HG03432 (cell line): ENCODE data around the gene RCOR3.
"Not testable (repeated sequence)": the region's sequence is repeated elsewhere in the genome, so short reads cannot be mapped to it uniquely, and the experiment has no call there.

Experiments
- ATAC-seq: cut with Tn5 transposase; IDR thresholded peaks from one replicate; pipeline ENCODE4 v1.9.1; 2021; ENCODE audit warnings: mild to moderate bottlenecking, moderate library complexity; ENCODE audit not compliant: unreplicated experiment

RCOR3 gene

GRCh38 chr1:211259638-211260126 lies 516 bp downstream of the RCOR3 start:
- ATAC-seq, result peak; percentile 14

DNA sequence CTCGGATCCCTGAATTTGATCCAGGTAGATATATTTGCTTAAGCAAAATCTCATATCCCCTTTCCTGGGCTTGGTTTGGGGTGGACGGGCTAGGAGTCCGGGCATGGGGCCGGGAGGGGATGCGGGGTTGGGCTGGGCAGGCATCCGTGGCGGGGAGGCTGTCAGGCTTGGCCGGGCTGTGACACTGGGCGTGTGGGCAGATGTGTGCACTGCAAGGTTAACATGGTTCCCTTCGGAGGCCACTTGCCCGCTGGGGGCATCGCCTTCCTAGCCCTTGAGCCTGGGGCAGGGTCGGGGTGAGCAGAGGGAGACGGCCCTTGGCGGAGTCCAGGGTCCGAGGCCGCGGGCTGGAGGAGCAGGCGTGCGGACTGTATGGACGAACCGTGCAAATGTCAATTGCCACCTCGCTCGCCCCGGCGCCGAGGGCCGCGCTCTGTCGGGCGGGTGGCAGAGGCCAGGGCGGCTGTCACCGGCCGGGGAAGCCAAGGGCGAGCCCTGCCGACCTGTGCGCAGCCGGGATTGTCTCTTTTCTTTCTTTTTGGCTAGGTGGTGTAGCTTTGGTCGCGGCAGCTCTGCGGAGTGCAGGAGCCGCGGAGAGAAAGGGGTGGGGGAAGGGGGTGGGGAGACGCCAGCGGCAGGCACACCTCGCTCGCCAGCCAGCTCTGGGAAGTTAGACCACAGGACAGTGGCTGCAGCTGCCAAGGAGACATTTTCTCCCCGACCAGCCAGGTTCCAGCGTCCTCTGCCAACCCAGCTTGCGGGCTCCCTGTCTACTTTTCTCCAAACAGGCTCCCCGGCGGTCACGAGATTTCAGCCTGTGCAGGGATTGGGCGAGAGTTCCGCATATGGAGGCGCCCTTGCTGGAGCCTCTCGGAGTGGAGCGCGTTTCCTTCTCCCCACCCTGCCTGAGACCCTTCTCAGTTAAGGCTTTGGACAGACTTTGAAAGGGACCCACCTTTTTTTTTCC lies 1.3 kb downstream of the RCOR3 start:
- peak; percentile 33 for ATAC-seq

- no peak for ATAC-seq
These were observed 2.1 kb downstream of the RCOR3 start for GRCh38 chr1:211261229-211261628.

- ATAC-seq, result not testable (repeated sequence)
These were observed 3.9 kb downstream of the RCOR3 start for GRCh38 chr1:211263022-211263421.

- ATAC-seq, result no peak
These were observed 8.2 kb downstream of the RCOR3 start for GRCh38 chr1:211267204-211267857.

DNA sequence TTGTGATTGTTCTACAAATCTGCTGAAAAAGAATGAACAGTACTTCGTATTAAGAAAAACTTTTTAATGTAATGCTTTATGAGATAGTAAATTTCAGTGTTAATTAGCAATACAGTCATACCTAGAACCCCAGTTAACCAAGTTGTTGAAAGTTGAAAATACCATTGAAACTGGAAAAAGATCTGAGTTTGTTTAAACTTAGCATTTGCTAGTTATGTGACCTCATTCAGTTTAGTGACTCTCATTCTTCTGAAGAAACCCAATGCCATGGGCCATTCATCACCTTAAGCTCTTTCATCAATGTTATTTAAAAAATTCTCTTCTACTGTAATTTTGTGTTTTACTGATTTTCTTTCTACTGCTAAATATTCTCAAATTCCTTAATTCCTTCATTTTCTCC lies 20.2 kb downstream of the RCOR3 start:
- ATAC-seq, result no peak

GRCh38 chr1:211280910-211281309 lies 21.7 kb downstream of the RCOR3 start:
- ATAC-seq, result no peak

DNA sequence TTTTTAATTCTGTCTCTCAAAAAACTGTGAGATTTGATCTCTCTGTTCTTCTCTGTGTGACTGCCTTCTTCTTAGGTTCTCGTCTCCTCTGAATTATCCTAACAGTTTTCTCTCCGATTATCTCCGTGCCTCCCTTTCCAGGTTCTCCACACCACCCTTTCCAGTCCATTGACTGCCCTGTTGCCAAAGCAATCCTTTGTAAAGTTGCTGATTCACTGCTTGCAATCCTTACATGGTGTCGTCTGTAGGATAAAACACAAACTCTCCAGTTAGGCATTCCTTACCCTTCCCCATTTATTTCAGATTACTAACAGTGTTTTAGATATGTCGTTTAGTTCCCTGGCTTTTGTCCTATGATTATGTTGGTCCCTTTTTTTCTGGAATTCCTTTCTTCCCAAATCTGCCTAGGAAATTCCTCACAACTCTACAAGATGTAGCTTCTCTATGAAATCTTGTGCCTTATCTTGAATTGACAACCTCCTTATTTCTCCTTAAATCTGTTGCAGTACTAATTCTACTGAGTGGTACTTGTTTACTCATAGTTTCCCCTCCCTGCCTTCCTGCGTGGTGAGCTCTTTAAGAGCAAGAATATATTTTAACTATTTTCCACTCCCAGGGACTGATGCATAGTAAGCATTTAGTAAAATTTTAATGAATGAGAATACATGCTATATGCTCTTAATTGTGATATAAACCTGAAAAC lies 22.3 kb downstream of the RCOR3 start:
- no peak for ATAC-seq

DNA sequence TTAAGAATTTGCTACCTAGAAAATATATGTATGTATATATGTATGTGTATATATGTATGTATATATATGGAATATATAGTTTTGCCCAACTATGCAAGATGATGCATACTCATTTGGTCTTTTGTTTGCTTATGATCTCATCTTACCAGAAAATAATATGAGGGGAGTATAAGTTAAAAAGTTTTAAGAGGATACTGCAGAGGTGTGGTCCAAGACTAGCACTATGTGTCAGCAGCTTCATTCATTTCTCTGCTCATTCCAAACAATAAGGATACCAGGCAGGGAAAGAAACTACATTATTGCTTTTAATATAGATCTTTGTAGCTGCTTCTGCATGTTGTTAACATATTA lies 22.8 kb downstream of the RCOR3 start:
- no peak for ATAC-seq

GRCh38 chr1:211285196-211285595 lies 26.0 kb downstream of the RCOR3 start:
- ATAC-seq, result no peak

DNA sequence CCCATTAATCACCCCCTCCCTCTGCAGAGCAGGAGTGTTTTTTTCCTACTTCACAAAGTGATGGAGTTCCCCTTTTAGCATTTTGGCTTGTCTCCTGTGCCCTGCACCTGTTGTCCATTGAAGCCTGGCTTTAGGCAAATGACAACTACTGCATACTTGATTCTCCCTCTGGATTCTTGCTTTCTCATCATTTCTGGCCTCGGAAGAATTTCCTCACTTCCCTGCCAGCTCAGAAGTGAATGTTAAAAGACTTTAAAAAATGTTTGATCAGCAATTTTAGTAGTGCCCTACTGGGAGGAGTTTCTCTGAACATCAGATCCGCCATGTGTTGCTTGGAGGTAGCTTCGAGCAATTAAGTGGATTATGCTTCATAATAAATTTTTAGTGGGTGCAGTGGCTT lies 28.1 kb downstream of the RCOR3 start:
- no peak for ATAC-seq

DNA sequence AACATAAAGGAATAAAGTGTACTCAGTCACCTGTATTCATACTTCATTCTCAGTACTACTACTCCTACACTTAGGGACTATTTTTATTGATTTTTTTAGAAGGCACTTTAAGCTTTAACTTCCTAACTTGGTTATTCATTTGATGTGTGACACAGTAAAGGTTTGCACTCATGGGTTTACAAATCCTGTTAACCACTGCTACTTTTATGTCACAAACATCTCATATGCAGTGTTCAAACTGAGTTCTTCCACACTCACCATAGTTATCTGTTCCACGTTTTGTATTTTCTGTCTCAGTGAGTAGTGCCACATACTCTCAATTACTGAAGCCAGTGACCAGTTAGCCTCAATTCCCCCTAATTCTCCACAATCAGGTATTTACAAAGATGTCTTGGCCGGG lies 33.2 kb downstream of the RCOR3 start:
- no peak for ATAC-seq

GRCh38 chr1:211296396-211296795 lies 37.2 kb downstream of the RCOR3 start:
- no peak for ATAC-seq

- ATAC-seq, result peak; percentile 97
These were observed 45.9 kb downstream of the RCOR3 start for GRCh38 chr1:211305044-211305443.

GRCh38 chr1:211309617-211310016 lies 50.5 kb downstream of the RCOR3 start:
- ATAC-seq, result no peak

DNA sequence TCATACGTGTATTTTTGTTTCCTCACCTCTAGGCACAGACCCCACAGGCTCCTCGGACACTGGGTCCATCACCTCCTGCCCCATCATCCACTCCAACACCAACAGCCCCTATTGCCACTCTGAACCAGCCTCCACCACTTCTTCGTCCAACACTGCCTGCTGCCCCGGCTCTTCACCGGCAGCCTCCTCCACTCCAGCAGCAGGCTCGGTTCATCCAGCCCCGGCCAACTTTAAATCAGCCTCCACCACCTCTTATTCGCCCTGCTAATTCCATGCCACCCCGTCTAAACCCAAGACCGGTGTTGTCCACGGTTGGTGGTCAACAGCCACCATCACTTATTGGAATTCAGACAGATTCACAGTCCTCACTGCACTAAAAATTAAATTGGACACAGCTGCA lies 54.2 kb downstream of the RCOR3 start:
- no peak for ATAC-seq

DNA sequence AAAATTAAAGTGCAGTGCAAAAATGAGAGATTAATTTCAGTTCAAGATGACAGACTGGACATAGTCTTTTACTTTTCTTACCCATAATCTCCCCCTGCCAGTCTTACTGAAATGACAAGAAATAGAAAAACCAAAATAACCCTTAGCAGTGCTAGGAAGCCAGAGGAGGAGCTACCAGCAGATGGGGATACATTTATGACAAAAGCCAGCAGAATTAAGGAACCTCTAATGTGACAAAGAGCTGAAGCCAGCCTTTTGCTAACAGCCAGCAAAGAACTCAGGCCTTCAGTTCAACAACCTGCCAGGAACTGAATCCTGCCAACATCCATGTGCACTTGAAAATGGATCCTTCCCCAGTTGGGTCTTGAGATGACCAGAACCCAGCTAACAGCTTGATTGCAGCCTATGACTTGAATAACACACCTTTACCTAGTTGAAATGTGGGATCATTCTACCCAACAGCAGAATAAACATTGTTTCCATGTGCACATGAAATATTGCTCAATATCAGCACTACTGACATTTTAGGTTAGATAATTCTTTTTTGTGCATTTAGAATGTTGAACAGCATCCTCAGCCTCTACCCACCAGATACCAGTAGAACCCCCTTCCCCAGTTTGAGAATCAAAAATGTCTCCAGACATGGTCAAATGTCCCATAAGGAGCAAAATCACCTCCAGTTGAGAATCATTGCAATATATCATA lies 59.6 kb downstream of the RCOR3 start:
- no peak for ATAC-seq

GRCh38 chr1:211319892-211320291 lies 60.7 kb downstream of the RCOR3 start:
- no peak for ATAC-seq

GRCh38 chr1:211320980-211321379 lies 61.8 kb downstream of the RCOR3 start:
- ATAC-seq, result no peak

GRCh38 chr1:211321646-211322045 lies 62.5 kb downstream of the RCOR3 start:
- not testable (repeated sequence) for ATAC-seq
